H1 (cell line): Measurements from ENCODE around the gene DRC3. TPM values are rescaled to one million over a fixed set of nuclear protein-coding genes. Genes with fewer than 3 reads are reported as not detected.
A peak's percentile ranks its signal among the peaks of the same experiment; 100 is the strongest.

Source experiments
- CTCF ChIA-PET: fragments of 300-600 bp; sonication (Branson Sonifier 250); formaldehyde crosslinking; loops from one replicate; lab custom pipeline; 2021; ENCODE audit not compliant: partially characterized antibody; lab: Charles Lee
- POLR2A ChIA-PET: fragments of 300-600 bp; sonication (Branson Sonifier 250); formaldehyde crosslinking; loops from one replicate; lab custom pipeline; 2021; ENCODE audit warnings: inconsistent platforms; ENCODE audit not compliant: partially characterized antibody; lab: Charles Lee
- DNase-seq, 2 experiments: peaks; one replicate each; pipeline versions ENCODE4 v3.0.0 to v3.0.0-alpha.2; 2010 to 2022; ENCODE audit warnings: low spot score in 2 of 2, low read depth in 1 of 2, mixed read lengths in 1 of 2
- FAIRE-seq: peaks from 2 replicates; lab custom pipeline; 2011; peaks lifted over from hg19 to GRCh38; lab: Jason Lieb, UNC
- H2AFZ ChIP-seq: 2 replicates; pipeline ENCODE4 v1.8.1; 2012; ENCODE audit warnings: low read length, inconsistent platforms
- H2AK5ac ChIP-seq: 2 replicates; pipeline ENCODE4 v1.6.1; 2013; ENCODE audit warnings: low read depth, low read length
- H2BK120ac ChIP-seq: replicated peaks from 2 replicates; pipeline ENCODE3; 2013; ENCODE audit warnings: low read depth, low read length, inconsistent platforms
- H2BK12ac ChIP-seq: 2 replicates; pipeline ENCODE4 v1.6.1; 2013; ENCODE audit warnings: low read depth, low read length
- H2BK15ac ChIP-seq: 2 replicates; pipeline ENCODE4 v1.6.1; 2013; ENCODE audit warnings: low read length
- H2BK20ac ChIP-seq: 2 replicates; pipeline ENCODE4 v1.6.1; 2013; ENCODE audit warnings: low read length
- H2BK5ac ChIP-seq: 2 replicates; pipeline ENCODE4 v1.6.1; 2013; ENCODE audit warnings: low read depth, low read length
- H3K14ac ChIP-seq: 2 replicates; pipeline ENCODE4 v1.6.1; 2013; ENCODE audit warnings: inconsistent platforms; ENCODE audit not compliant: insufficient read length
- H3K18ac ChIP-seq: 2 replicates; pipeline ENCODE4 v1.6.1; 2013; ENCODE audit warnings: low read length; ENCODE audit errors: extremely low read depth
- H3K23ac ChIP-seq: 2 replicates; pipeline ENCODE4 v1.6.1; 2013; ENCODE audit warnings: inconsistent platforms; ENCODE audit not compliant: insufficient read length
- H3K23me2 ChIP-seq: 2 replicates; pipeline ENCODE4 v1.6.1; 2013; ENCODE audit warnings: low read depth, low read length
- H3K27ac ChIP-seq: 2 replicates; pipeline ENCODE4 v1.6.1; 2011; ENCODE audit warnings: low read depth, low read length, inconsistent platforms
- H3K27me3 ChIP-seq, 4 experiments: replicated peaks in 1 of 4; 1 replicate in 1 of 4; 2 replicates in 3 of 4; pipeline versions ENCODE4 v1.6.1 to v1.8.1; 2011 to 2013; ENCODE audit warnings: low read length in 3 of 4, mild to moderate bottlenecking in 3 of 4, inconsistent platforms in 2 of 4, mixed read lengths in 2 of 4, moderate library complexity in 1 of 4; ENCODE audit not compliant: control insufficient read depth in 3 of 4, insufficient read depth in 3 of 4; ENCODE audit errors: extremely low read depth in 1 of 4
- H3K36me3 ChIP-seq, 4 experiments: 2 replicates each; pipeline versions ENCODE4 v1.6.1 to v1.8.1; 2011 to 2013; ENCODE audit warnings: mild to moderate bottlenecking in 4 of 4, low read length in 3 of 4, moderate library complexity in 2 of 4, control low read depth in 1 of 4, inconsistent platforms in 1 of 4; ENCODE audit not compliant: insufficient read depth in 4 of 4, control insufficient read depth in 2 of 4
- H3K4ac ChIP-seq: replicated peaks from 2 replicates; pipeline ENCODE3; 2013; ENCODE audit warnings: low read length, low read depth, mixed read lengths, inconsistent platforms; ENCODE audit not compliant: insufficient read length
- H3K4me1 ChIP-seq, 4 experiments: replicated peaks in 1 of 4; 1 replicate in 1 of 4; 2 replicates in 3 of 4; pipeline versions ENCODE4 v1.6.1 to v1.8.1; 2011 to 2013; ENCODE audit warnings: low read length in 3 of 4, inconsistent platforms in 2 of 4, mixed read lengths in 1 of 4; ENCODE audit not compliant: insufficient read depth in 4 of 4, control insufficient read depth in 3 of 4
- H3K4me2 ChIP-seq, 2 experiments: 2 replicates each; pipeline versions ENCODE4 v1.6.1 to v1.8.1; 2011 to 2013; ENCODE audit warnings: low read depth in 2 of 2, low read length in 2 of 2, control low read depth in 1 of 2, inconsistent platforms in 1 of 2, mild to moderate bottlenecking in 1 of 2; ENCODE audit not compliant: insufficient read depth in 1 of 2
- H3K4me3 ChIP-seq, 4 experiments: fragments of 200-600, 300-600 bp in 1 of 4; sonication (generic), shearing (Covaris generic), sonication (Bioruptor Twin) in 1 of 4; 2 replicates each; pipeline versions ENCODE4 v1.5.1 to v1.8.1; 2011 to 2016; ENCODE audit warnings: low read length in 4 of 4, low read depth in 3 of 4, control low read depth in 2 of 4, inconsistent platforms in 2 of 4, mild to moderate bottlenecking in 2 of 4, mixed read lengths in 1 of 4, moderate library complexity in 1 of 4; ENCODE audit not compliant: insufficient read depth in 2 of 4; ENCODE audit errors: extremely low read depth in 1 of 4
- H3K56ac ChIP-seq: replicated peaks from 2 replicates; pipeline ENCODE3; 2013; ENCODE audit warnings: low read depth, mild to moderate bottlenecking, mixed read lengths, low read length, inconsistent platforms; ENCODE audit not compliant: insufficient read length
- H3K79me1 ChIP-seq: 2 replicates; pipeline ENCODE4 v1.6.1; 2013; ENCODE audit warnings: low read depth, low read length, control low read depth
- H3K79me2 ChIP-seq, 2 experiments: 2 replicates each; pipeline versions ENCODE4 v1.6.1 to v1.8.1; 2012 to 2013; ENCODE audit warnings: low read length in 2 of 2, mild to moderate bottlenecking in 2 of 2, inconsistent platforms in 1 of 2; ENCODE audit not compliant: insufficient read depth in 2 of 2, control insufficient read depth in 1 of 2
- H3K9ac ChIP-seq, 4 experiments: replicated peaks in 1 of 4; 1 replicate in 1 of 4; 2 replicates in 3 of 4; pipeline versions ENCODE4 v1.6.1 to v1.8.1; 2011 to 2013; ENCODE audit warnings: low read depth in 3 of 4, low read length in 3 of 4, control low read depth in 2 of 4, mild to moderate bottlenecking in 2 of 4, moderate library complexity in 2 of 4, inconsistent platforms in 1 of 4; ENCODE audit errors: extremely low read depth in 1 of 4
- H3K9me3 ChIP-seq, 2 experiments: 2 replicates each; pipeline versions ENCODE4 v1.6.1 to v1.8.1; 2012 to 2013; ENCODE audit warnings: mild to moderate bottlenecking in 2 of 2, moderate library complexity in 2 of 2, control low read depth in 1 of 2, inconsistent platforms in 1 of 2, low read depth in 1 of 2, low read length in 1 of 2, mixed read lengths in 1 of 2; ENCODE audit not compliant: insufficient read depth in 2 of 2
- H4K20me1 ChIP-seq, 2 experiments: replicated peaks in 1 of 2; 2 replicates each; pipeline versions ENCODE3 to v1.8.1; 2011 to 2013; ENCODE audit warnings: inconsistent platforms in 2 of 2, low read length in 2 of 2, mild to moderate bottlenecking in 1 of 2; ENCODE audit not compliant: insufficient read depth in 2 of 2, control insufficient read depth in 1 of 2
- H4K5ac ChIP-seq: 2 replicates; pipeline ENCODE4 v1.6.1; 2013; ENCODE audit warnings: low read length, low read depth, mixed read lengths, inconsistent platforms; ENCODE audit not compliant: insufficient read length
- H4K8ac ChIP-seq: 2 replicates; pipeline ENCODE4 v1.8.0; 2013; ENCODE audit warnings: mild to moderate bottlenecking, moderate library complexity, low read length, inconsistent platforms; ENCODE audit not compliant: insufficient read depth; ENCODE audit errors: extremely low read depth
- H4K91ac ChIP-seq: replicated peaks from 2 replicates; pipeline ENCODE3; 2013; ENCODE audit warnings: low read length, mixed read lengths, inconsistent platforms; ENCODE audit not compliant: insufficient read length
- ASH2L ChIP-seq: fragments of 200-600, 300-600 bp; sonication (generic); IDR thresholded peaks from one replicate; pipeline ENCODE4 v1.7.1; 2017; ENCODE audit warnings: low read length
- CBX8 ChIP-seq: fragments of 300-800, 300-1000 bp; sonication (generic); IDR thresholded peaks from 2 replicates; pipeline ENCODE4 v1.7.1; 2016; ENCODE audit warnings: low read depth, low read length, borderline replicate concordance
- EGR1 ChIP-seq: IDR thresholded peaks from 2 replicates; pipeline ENCODE4 v1.6.1; 2011; ENCODE audit warnings: low read depth, low read length, borderline replicate concordance
- JUN ChIP-seq: IDR thresholded peaks from 2 replicates; pipeline ENCODE4 v1.6.1; 2011; ENCODE audit warnings: low read depth, mild to moderate bottlenecking, improper control_type of control experiment, low read length
- KDM1A ChIP-seq: fragments of 200-600, 300-600 bp; sonication (generic); IDR thresholded peaks from 2 replicates; pipeline ENCODE4 v1.7.1; 2016; ENCODE audit warnings: mild to moderate bottlenecking, low read length, borderline replicate concordance
- RAD21 ChIP-seq, 2 experiments: IDR thresholded peaks in 1 of 2; conservative IDR thresholded peaks in 1 of 2; 2 replicates each; pipeline ENCODE4 v1.6.1; 2011; ENCODE audit warnings: low read depth in 2 of 2, low read length in 2 of 2, improper control_type of control experiment in 1 of 2, inconsistent platforms in 1 of 2, mild to moderate bottlenecking in 1 of 2, moderate library complexity in 1 of 2
- RFX5 ChIP-seq: IDR thresholded peaks from 2 replicates; pipeline ENCODE4 v1.6.1; 2011; ENCODE audit warnings: low read depth, low read length, improper control_type of control experiment, borderline replicate concordance
- SP2 ChIP-seq: IDR thresholded peaks from 2 replicates; pipeline ENCODE4 v1.6.1; 2012; ENCODE audit warnings: mild to moderate bottlenecking, low read length, inconsistent platforms
- WGBS, 2 experiments: shearing (Covaris generic) in 1 of 2; methylation state at CpG; one replicate each; pipeline versions ENCODE4 v1.1.6 to v1.1.7; 2013 to 2015; ENCODE audit warnings: low lambda C conversion rate in 2 of 2, mixed read lengths in 2 of 2, inconsistent platforms in 1 of 2, low coverage in 1 of 2, missing lambda C conversion rate in 1 of 2; ENCODE audit not compliant: insufficient replicate concordance in 2 of 2, insufficient coverage in 1 of 2, insufficient read length in 1 of 2; ENCODE audit errors: extremely low coverage in 1 of 2, missing lambda C conversion rate in 1 of 2; 5-methylcytosine and 5-hydroxymethylcytosine counted together
- polyA plus RNA-seq, 7 experiments: library from polyadenylated mRNA; depleted of rRNA in 3 of 7; stranded (reverse) in 5 of 7; unstranded in 2 of 7; fragments of >200 nt in 5 of 7; fragments of 200-250 nt in 2 of 7; gene quantifications; 1 replicate in 5 of 7; 2 replicates in 1 of 7; 4 replicates in 1 of 7; pipeline versions ENCODE4 v1.2.1 to v1.2.3, GENCODE V29; 2011 to 2013; ENCODE audit warnings: missing spikeins in 2 of 7, mixed read lengths in 2 of 7
- total RNA-seq: library from RNA; stranded (reverse); fragmentation: NEBNext Ultra II Directional; extraction: Animal tissue kit (Norgen Biotek cat#: 25700); gene quantifications from 2 replicates; pipeline ENCODE4 v1.2.1, GENCODE V29; 2021
- TF ChIP-seq, protein P1 (sequence below): IDR thresholded peaks from 2 replicates; pipeline ENCODE4 v1.6.1; 2011; ENCODE audit warnings: low read length, improper control_type of control experiment
- TF ChIP-seq, protein P2 (sequence below), 3 experiments: IDR thresholded peaks; 1 replicate in 2 of 3; 2 replicates in 1 of 3; pipeline versions ENCODE4 v1.5.1 to v1.6.1; 2011; ENCODE audit warnings: low read length in 3 of 3, mild to moderate bottlenecking in 3 of 3, inconsistent platforms in 2 of 3, low read depth in 1 of 3, moderate library complexity in 1 of 3; ENCODE audit not compliant: insufficient read depth in 1 of 3; ENCODE audit errors: control extremely low read depth in 1 of 3

The DRC3 gene
- total and polyA plus RNA-seq, 2 of the 8 experiments (the other 6 are each of a cell fraction or from before 2014, with no cell fraction given), result 0.59 TPM; not detected in 1

DNA sequence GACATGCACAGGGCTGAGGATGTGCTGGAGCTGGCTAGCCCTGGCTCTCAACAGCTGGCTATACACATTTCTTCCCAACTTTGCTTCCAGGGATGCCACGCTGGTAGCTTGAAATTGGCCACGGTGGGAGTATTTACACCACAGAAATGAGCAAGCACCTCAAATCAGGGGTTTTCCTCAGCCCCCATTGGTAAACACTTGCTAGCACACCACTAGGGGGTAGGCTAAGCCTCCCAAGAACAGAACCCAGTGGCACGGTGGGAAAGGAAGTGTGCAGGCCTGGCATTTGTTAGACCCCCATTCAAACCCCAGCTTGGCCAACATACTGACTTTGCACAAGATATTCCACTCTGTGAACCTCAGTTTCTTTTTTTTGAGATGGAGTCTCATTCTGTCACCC, 12.9 kb downstream of the DRC3 start:
- CTCF ChIA-PET, result interaction anchor here (0.7 to 5.4 kb wide), 19 partner anchors 8 to 224 kb away, joined by 3 to 42 read pairs (median 6); no protein-coding TSS in a partner anchor
- Histone ChIP-seq H3K18ac (no peak overlapping the region), H2BK120ac (no peak overlapping the region), H3K4me1 (no peaks in the 10 kb centered on the region; a peak in 1 of 7 replicates), H3K36me3 (no peaks in the 10 kb centered on the region), H3K9me3 (no peaks in the 10 kb centered on the region), H2BK15ac (no peak overlapping the region), H3K23ac (no peak overlapping the region), H3K79me1 (no peaks in the 10 kb centered on the region), H3K23me2 (no peaks in the 10 kb centered on the region), H2BK5ac (no peak overlapping the region), H3K27me3 (no peaks in the 10 kb centered on the region; a peak in 1 of 7 replicates), H3K79me2 (no peaks in the 10 kb centered on the region), H3K27ac (no peak overlapping the region), H3K56ac (no peak overlapping the region), H4K20me1 (no peaks in the 10 kb centered on the region), H3K14ac (no peak overlapping the region), H2AFZ (no peak overlapping the region), H2BK12ac (no peak overlapping the region), H3K4ac (peak overlapping the region; percentile 53), H3K9ac (no peak overlapping the region), H4K5ac (no peak overlapping the region), H2AK5ac (no peak overlapping the region), H3K4me3 (no peak overlapping the region), H4K91ac (no peak overlapping the region), H2BK20ac (no peak overlapping the region), H3K4me2 (no peak overlapping the region), H4K8ac (peak overlapping the region; percentile 76; the same call in 1 of the 2 replicates)
- no peak for DNase-seq
- POLR2A ChIA-PET, result no interaction called here
- no peak for FAIRE-seq
- WGBS, 2 experiments, result 86% methylated on average over 3 of the region's 3 CpGs; no CpG with 5 or more reads in 1 of the 2 experiments
- TF ChIP-seq RFX5 (no peak), SP2 (no peak), ASH2L (no peak), JUN (no peak), EGR1 (no peak), CBX8 (no peak), RAD21 (IDR thresholded peaks at IDR 0.05 in 1 of 2, conservative IDR thresholded peaks at IDR 0.05 in 1 of 2; ENCODE audit: low read depth in 2 of 2, low read length in 2 of 2) (peak; percentile 44 to 60), KDM1A (no peak)
- TF ChIP-seq, protein P1, sequence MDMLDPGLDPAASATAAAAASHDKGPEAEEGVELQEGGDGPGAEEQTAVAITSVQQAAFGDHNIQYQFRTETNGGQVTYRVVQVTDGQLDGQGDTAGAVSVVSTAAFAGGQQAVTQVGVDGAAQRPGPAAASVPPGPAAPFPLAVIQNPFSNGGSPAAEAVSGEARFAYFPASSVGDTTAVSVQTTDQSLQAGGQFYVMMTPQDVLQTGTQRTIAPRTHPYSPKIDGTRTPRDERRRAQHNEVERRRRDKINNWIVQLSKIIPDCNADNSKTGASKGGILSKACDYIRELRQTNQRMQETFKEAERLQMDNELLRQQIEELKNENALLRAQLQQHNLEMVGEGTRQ, result no peak
- TF ChIP-seq, protein P2, sequence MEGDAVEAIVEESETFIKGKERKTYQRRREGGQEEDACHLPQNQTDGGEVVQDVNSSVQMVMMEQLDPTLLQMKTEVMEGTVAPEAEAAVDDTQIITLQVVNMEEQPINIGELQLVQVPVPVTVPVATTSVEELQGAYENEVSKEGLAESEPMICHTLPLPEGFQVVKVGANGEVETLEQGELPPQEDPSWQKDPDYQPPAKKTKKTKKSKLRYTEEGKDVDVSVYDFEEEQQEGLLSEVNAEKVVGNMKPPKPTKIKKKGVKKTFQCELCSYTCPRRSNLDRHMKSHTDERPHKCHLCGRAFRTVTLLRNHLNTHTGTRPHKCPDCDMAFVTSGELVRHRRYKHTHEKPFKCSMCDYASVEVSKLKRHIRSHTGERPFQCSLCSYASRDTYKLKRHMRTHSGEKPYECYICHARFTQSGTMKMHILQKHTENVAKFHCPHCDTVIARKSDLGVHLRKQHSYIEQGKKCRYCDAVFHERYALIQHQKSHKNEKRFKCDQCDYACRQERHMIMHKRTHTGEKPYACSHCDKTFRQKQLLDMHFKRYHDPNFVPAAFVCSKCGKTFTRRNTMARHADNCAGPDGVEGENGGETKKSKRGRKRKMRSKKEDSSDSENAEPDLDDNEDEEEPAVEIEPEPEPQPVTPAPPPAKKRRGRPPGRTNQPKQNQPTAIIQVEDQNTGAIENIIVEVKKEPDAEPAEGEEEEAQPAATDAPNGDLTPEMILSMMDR (IDR thresholded peaks at IDR 0.05; ENCODE audit: control extremely low read depth in 1 of 3, insufficient read depth in 1 of 3, low read depth in 1 of 3, low read length in 3 of 3), result peak; percentile 39 to 53 (median 51)
